NCI-H2107 treated with DMSO at 0.1 percent for 48 hours (cell line): ENCODE data around the gene MRPL49.

Experiments
- DNase-seq: peaks from one replicate; lab custom pipeline; 2025; ENCODE audit not compliant: unreplicated experiment; lab: John Stamatoyannopoulos, UW

Gene MRPL49

DNA sequence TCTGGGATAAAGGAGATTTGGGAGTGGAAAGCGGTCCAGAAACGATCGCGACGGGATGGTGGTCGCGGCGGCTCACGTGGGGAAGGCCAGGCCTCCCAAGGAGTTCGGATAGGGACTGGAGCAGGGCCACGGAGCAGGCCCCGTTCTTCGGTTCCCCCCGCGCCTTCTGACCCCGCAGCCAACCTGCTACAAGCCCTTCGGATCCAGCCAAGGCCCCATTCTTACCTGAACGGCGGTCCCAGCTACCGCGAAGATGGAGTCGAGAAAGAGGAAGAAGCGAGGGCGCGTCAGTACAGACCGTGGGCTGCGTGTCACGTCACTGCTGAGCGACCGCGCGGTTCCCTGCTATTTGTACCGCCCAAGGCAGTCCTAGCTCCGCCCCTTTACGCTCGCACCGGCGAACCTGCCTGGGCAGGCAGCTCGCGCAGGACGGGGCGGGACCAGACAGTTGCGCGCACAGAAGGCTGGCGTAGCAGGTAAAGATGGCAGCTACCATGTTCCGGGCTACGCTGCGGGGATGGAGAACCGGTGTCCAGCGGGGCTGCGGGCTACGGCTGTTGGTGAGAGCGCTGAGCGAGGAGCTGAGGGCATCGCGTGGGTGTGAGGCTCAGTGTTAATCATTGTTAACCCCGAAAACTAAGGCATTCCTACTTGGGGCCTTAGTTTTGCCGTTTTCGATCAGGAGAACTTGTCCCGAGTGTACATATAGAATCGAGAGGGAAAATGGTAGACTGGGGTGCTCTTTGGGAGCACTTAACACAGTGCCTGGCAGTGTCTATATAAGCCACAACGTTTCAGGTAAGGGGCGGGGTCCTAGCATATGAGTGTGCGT is at the start of gene MRPL49, which contains the start of gene FAU:
Gene MRPL49 (plus strand): TSS at position 457 of the 832 bp plus-strand sequence. CDS start 26 bp downstream, at position 483.
Gene FAU (minus strand): TSS at position 270 of the 832 bp plus-strand sequence. CDS start 321 bp downstream, outside the sequence.
- peak; percentile 96 for DNase-seq

DNA sequence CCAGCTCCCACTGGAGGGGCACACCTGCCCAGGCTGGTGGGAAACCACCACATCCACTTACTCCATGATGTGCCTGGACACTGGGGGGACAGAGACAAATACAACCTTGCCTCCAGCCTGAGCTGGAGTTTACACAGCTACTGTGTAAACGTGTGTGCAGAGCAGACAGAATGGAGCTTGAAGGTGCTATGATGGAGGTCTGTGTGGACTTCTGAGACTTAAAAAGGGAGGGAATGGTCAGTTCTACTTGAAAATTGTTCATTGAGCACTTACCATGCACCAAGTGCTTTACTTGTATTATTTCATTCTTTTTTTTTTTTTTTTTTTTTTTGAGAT is 49.5 kb upstream of the MRPL49 start:
- no peak for DNase-seq

DNA sequence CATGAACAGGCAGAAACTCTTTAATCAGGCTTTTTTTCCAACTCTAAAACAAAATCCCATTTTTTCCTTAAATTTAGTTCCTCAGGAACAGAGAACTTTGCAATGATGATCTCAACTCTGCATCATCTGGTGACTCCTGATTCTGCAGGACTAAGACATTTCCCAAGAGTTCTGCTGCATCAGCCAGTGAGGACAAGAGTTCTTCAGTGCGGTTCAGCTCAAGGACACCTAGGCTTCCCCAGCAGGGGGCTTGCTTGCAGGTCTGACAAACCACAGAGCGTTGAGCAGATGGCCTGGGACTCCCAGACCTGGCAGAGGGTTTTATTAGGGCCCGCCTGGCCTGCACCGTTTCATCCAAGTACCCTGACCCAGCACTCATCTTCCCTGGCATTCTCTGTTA is 44.7 kb upstream of the MRPL49 start:
- DNase-seq = peak; percentile 51

DNA sequence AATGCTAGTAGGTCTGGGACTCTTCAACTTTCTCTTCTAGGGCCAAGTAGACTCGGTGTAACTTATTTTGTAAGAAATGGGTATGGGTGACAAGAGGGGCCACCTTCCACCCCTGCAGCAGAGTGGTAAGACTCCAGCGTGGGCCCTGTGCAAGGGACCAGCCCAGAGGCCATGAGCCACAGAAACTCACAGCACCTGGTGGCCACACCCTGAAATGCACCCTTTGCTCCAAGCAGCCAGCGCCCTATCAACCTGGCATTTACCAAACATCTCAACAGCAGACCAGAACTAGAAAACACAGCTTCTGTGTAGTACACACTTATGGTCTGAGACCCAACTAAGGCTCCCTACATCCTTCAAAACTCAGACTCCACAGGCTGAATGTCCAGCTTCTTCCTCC is 44.0 kb upstream of the MRPL49 start:
- DNase-seq = peak; percentile 39

DNA sequence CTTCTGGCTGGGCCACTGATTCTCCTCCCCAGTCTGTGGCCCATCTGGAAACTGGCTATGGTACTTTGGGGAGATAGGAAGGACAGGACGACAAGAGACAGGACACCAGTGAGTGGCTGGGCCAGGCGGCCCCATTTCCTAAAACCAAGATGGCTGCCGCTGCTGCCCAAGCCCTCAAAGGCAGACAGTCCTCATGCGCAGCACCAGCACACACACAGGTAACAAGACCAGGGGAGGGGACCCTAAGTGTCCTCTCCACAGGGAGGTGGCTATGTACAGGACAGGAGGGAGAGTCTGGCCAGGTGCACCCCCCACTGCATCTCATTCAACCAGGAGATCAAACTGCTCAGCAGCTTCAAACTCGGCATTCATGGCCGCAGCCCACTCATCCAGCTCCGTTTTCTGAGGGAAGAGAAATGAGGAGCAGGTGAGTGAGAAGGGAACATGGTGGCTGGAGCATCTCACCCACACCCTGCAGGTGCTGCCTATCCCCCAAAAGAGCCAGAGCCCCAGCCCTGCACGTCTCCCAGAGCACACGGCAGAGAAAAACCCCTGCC is 43.3 kb upstream of the MRPL49 start:
- DNase-seq = no peak

DNA sequence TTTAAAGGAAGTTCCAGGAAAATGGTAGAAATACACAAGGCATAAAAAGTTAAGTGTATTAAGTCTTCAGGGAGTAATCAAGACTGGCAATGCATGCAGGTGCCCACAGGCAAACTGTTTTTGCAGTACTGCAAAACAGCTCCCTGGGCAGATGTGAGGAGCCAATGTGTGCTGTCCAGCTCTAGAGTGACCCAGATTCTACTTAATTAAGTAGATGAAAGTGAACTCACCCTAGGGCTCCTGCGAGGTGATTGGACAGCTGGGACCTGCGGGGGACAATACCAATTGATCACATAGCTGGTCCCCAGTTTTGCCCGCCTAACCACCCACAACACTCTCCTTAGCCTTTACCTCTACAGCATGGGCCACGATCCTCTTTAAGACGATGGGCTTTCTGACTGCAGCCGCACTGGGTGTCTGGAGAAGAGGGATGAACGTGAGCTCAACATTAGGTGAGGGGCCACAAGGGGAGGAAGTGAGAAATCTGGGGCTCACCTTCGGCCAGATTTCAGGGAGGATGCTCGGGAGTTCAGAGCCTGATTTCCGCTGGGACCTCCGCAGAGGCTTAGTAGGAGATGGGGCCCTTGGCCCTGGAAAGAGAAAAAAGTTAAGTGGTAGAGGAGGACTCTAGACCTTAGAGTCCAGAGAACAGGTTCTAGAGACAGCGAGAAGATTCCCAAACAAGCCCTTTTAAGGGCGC is 38.8 kb upstream of the MRPL49 start:
- DNase-seq = no peak

DNA sequence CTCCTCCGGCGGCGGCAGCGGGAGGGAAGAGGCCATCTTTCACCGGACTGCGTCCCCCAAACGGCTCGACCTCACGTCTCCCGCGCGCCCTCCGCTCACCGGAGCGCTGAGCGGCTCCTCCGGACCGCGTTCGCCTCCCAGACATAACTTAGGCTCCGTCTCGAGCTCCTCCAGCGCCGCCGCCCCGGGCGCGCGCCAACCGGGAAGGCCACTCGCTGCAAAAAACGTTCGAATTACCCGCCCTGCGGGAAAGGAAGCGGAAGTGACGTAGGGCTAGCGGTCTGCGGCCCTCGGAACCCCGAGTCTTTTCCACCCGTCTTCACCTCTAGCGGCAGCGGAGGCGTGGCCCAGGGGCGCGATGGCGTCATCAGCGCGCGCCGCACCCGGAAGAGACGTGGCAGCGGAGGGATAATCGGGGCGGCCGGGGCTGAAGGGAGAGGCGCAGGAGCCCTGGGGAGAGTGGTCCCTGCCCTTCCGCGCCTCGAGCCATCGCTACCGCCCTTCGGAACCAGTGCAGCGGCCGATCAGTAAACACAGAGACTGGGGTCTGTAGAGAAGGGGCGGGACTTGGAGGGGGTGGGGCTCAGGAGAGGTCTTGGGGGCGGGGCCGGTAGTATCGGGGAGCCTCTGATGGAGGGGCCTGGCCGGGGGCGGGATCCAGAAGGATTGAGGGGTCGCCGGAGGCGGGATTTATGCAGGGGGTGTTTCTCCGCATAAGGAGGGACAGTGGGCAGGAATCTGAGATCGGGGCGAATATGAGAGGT is 38.1 kb upstream of the MRPL49 start, which contains the start of the genes CDCA5 and ZFPL1:
Gene CDCA5 (minus strand): TSS at position 207 of the 764 bp plus-strand sequence. CDS start 62 bp downstream, at position 145.
Gene ZFPL1 (plus strand): TSS at position 389 of the 764 bp plus-strand sequence. CDS start 477 bp downstream, outside the sequence.
- peak; percentile 92 for DNase-seq

DNA sequence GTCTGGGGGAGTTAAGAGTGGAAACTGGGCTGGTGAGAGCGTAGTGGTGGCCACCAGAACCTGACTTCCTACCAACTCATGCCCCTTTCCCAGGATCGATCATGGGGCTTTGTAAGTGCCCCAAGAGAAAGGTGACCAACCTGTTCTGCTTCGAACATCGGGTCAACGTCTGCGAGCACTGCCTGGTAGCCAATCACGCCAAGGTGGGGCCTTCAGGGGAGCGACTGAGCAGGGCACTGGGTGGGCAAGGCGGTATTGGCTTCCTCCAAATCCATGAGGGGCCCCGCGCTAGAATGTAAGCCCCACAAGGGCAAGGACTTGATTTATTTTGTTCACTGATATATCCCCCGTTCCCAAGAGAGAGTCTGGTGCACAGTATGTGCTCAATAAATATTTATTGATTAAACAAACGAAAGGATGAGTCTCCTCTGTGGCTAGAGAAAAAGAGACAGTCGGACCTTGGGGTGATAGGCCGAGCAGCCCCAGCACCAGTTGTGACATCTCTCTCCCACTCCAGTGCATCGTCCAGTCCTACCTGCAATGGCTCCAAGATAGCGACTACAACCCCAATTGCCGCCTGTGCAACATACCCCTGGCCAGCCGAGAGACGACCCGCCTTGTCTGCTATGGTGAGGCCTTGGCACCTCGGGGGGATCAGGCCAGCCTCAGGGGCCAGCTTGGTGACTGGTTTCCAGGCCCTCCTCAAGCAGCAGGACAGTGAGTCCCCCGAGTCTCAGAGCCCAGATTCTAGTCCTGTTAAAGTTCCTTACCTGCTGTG is 37.3 kb upstream of the MRPL49 start:
- DNase-seq = no peak

DNA sequence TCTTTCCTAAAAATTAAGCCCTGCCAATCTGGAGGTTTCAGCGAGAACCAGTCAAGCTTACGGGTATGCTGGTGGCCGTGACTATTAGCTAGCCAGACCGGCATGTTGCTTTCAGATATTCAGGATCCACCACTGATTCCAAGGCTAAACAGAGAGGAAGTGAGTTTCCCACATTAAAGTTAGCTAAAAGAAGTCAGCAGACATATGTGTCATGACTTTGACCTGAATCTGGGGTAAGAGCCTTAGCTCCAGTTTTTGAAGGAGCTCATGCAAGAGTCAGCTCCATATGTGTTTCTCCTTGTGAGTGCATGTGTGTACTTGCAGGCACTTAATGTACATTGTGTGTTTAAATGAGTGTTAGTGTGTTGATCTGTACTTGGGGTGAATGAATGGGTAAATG is 36.7 kb upstream of the MRPL49 start:
- DNase-seq = no peak

DNA sequence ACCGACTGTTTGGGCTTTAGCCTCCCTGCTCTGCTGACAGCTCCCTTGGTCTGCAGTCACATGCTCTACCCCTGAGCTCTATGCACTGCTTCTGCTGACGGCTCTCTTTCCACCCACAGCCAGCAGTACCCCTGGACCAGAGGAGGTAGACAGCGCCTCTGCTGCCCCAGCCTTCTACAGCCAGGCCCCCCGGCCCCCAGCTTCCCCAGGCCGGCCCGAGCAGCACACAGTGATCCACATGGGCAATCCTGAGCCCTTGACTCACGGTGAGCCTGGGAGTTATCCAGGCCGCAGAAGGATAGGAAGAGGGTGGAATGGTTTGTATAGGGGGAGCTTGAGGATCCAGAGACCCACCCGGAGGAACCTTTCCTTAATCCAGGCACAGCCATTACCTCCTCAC is 35.3 kb upstream of the MRPL49 start:
- DNase-seq = no peak

DNA sequence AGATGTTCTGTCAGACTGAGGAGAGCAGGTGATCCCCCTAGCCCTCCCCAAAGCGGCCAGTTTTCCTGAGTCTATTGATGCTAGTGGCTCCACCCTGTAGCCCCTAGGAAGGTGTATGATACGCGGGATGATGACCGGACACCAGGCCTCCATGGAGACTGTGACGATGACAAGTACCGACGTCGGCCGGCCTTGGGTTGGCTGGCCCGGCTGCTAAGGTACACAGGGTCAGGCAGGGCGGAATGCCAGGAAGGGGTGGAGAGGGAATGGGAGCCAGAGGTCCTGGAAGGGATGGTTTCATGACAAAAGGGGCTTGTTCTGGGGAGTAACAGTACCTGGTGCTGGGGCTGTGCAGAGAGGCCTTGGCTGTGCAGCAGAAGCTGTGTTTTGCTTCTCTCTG is 34.9 kb upstream of the MRPL49 start:
- no peak for DNase-seq

DNA sequence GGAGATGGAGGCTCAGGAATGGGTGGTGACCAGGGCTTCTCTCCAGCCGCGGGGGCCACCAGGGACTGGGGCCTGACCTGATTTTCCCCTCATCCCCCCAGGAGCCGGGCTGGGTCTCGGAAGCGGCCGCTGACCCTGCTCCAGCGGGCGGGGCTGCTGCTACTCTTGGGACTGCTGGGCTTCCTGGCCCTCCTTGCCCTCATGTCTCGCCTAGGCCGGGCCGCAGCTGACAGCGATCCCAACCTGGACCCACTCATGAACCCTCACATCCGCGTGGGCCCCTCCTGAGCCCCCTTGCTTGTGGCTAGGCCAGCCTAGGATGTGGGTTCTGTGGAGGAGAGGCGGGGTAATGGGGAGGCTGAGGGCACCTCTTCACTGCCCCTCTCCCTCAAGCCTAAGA is 34.3 kb upstream of the MRPL49 start:
- DNase-seq = no peak

DNA sequence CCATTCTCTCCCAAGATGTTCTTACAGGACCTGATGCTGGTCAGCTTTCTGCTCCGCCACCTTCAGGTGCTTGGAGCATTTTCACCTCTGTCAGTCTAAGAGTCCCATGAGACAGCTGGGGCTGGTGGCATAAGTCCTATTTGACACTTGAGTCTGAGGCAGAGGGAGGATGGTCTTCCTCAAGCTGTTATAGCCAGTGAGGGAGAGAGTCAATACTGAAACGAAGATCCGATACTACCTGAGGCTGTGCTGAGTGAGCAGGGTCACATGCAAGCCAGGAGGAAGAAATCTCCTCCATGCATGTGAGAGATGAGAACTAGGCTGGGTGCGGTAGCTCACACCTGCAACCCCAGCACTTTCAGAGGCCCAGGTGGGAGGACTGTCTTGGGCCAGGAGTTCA is 32.5 kb upstream of the MRPL49 start:
- DNase-seq = no peak

DNA sequence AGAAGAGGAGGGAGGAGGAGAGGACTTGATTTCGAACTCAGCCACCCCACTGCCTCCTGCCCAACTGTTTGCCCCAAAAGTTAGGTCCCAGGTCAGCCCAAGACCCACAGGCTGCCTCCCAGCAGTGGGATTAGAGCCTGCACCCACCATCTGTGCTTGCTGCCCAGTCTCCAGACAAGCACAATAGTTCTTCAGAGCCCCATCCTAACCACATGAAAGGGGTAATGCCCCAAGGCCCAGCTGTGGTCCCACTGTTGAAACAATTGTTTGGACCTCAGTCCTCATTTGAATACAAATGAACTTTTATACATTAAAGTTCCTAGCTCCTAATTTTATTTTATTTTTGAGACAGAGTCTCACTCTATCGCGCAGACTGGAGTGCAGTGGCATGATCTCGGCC is 31.5 kb upstream of the MRPL49 start:
- DNase-seq = no peak

DNA sequence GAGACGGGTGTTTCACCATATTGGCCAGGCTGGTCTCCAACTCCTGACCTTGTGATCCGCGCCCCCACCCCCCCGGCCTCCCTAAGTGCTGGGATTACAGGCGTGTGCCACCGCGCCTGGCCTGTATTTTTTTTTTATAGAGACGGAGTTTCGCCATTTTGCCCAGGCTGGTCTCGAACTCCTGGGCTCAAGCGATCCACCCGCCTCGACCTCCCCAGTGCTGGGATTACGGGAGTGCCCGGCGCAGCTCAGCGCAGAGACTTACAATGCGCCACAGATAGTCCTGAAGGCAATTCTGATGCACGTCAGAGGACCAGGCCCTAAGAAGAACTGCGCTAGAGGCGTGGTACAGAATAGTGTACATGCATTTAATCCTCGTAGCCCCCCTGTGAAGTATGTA is 26.7 kb upstream of the MRPL49 start:
- no peak for DNase-seq

DNA sequence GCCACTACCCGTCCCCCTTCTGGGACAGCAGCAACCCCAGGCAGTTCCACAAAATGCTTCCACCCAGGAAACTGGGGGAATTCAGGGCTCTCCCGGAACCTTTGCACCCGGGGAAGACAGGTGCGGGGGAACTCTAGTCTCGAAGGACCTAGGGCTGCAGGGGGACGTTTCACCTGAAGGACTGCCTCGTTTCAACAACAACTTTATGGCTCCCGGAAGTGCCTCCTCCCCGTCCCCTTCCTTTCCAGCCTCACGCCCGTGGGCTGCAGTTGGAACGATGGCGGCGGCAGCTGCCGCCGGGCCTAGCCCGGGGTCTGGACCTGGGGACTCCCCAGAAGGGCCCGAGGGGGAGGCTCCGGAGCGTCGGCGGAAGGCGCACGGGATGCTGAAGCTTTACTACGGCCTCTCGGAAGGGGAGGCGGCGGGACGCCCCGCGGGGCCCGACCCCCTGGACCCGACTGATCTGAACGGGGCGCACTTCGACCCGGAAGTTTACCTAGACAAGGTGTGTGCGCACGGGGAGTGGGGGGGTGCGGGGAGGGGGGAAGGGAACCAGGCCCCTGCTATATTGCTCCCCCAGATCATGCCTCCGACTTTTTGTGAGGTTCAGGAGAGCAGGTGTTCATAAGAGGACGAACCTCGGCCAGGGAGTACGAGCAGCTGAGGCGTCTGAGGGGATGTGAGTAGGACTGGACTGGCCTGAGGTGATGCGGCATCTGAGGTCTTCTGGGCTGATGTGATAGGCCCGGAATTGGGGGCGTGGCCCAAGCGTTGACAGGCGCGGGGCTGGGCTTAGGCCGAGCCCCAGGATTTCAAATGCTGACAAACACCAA is 25.9 kb upstream of the MRPL49 start, which contains the start of gene VPS51:
Gene VPS51 (plus strand): TSS at position 241 of the 833 bp plus-strand sequence. CDS start 37 bp downstream, at position 278.
- DNase-seq = peak; percentile 79

DNA sequence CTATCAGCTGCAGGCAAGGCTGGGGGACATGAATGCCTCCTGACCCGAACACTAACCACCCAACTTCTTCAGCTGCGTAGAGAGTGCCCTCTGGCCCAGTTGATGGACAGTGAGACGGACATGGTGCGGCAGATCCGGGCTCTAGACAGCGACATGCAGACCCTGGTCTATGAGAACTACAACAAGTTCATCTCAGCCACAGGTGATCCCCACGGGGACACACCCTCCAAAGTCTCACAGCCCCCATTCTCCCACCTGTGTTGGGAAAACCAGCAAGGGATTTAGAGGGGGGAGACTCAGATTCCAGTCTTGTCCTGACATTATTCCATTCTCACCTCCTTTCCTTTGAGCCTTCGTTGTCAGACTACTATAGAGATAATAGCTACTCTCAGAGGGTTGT is 25.2 kb upstream of the MRPL49 start:
- no peak for DNase-seq

DNA sequence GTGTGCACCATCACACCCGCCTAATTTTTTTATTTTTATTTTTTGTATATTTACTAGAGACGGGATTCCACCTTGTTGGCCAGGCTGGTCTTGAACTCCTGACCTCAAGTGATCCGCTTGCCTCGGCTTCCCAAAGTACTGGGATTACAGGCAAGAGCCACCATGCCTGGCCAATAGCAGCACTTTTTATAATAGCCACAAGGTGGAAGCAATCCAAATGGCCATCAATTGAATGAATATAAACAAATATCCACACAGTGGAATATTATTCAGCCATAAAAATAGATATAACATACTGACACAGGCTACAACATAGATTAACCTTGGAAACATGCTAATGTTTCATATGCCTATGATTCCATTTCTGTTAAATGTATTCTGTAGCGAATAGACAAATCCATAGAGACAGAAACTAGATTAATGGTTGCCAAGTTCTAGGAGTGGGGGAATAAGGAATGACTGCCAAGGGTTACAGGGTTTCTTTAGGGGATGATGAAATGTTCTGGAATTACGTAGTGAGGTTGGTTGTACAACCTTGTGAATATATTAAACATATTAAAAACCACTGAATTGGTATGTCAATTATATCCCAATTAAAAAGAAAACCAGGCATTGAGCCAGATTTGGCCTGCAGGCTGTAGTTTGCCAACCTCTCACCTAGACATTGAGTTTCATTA is 21.3 kb upstream of the MRPL49 start:
- DNase-seq = no peak
